C4-2B (cell line): ENCODE results near the gene BSG.
"Not testable (repeated sequence)": the region's sequence is repeated elsewhere in the genome, so short reads cannot be mapped to it uniquely, and the experiment has no call there.

Source experiments
- ZFX ChIP-seq: fragments of 450-650 bp; IDR thresholded peaks from 2 replicates; pipeline ENCODE4 v1.6.1; 2017
- TF ChIP-seq, protein P1 (sequence below): fragments of 450-650 bp; conservative IDR thresholded peaks from 2 replicates; pipeline ENCODE4 v1.5.1; 2017; ENCODE audit warnings: mild to moderate bottlenecking

DNA sequence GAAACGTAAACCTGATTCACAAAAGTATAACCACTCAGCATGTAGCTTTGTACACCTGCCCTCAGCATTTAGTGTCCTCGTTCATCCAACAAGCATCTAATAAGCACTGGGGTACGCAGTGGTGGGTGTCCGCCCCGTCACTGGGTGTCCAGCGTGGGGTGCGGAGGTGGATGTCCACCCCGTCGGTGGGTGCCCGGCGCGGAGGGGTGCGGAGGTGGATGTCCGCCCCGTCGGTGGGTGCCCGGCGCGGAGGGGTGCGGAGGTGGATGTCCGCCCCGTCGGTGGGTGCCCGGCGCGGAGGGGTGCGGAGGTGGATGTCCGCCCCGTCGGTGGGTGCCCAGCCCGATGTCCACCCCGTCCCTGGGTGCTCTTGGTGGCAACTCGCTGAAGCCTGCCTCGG is 12.8 kb downstream of the BSG start:
- TF ChIP-seq, protein P1, sequence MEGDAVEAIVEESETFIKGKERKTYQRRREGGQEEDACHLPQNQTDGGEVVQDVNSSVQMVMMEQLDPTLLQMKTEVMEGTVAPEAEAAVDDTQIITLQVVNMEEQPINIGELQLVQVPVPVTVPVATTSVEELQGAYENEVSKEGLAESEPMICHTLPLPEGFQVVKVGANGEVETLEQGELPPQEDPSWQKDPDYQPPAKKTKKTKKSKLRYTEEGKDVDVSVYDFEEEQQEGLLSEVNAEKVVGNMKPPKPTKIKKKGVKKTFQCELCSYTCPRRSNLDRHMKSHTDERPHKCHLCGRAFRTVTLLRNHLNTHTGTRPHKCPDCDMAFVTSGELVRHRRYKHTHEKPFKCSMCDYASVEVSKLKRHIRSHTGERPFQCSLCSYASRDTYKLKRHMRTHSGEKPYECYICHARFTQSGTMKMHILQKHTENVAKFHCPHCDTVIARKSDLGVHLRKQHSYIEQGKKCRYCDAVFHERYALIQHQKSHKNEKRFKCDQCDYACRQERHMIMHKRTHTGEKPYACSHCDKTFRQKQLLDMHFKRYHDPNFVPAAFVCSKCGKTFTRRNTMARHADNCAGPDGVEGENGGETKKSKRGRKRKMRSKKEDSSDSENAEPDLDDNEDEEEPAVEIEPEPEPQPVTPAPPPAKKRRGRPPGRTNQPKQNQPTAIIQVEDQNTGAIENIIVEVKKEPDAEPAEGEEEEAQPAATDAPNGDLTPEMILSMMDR = not testable (repeated sequence)
- TF ChIP-seq ZFX = not testable (repeated sequence)
